GM12878 (cell line): ENCODE data around the gene TFR2. TPM values are rescaled to one million over a fixed set of nuclear protein-coding genes. Genes with fewer than 3 reads are reported as not detected.

Experiments used
- ATAC-seq: fragments of 200-7000 bp; cut with Tn5 transposase; 3 replicates; pipeline ENCODE4 v1.9.1; 2020; ENCODE audit warnings: mild to moderate bottlenecking, moderate library complexity
- BruUV-seq: library from RNA; stranded (reverse); fragments of 400-500 nt; replicated peaks from 2 replicates; lab custom pipeline; 2021; lab: Mats Ljungman, UMichigan
- CTCF ChIA-PET: fragments of 300-600 bp; sonication (Branson Sonifier 250); formaldehyde crosslinking; extraction: SDS; loops from one replicate; lab custom pipeline; 2021; ENCODE audit warnings: inconsistent platforms; lab: Yijun Ruan, JAX
- POLR2A ChIA-PET: fragments of 350-600 bp; formaldehyde crosslinking; extraction: SDS; loops from one replicate; lab custom pipeline; 2021; ENCODE audit warnings: inconsistent platforms; lab: Charles Lee
- RAD21 ChIA-PET: fragments of 300-600 bp; sonication (Branson Sonifier 250); formaldehyde crosslinking; loops from one replicate; lab custom pipeline; 2023; ENCODE audit warnings: antibody characterized with exemption; ENCODE audit not compliant: unreplicated experiment; lab: Charles Lee
- SMC1A ChIA-PET: fragments of 300-600 bp; sonication (Branson Sonifier 250); formaldehyde crosslinking; loops from one replicate; lab custom pipeline; 2023; ENCODE audit not compliant: unreplicated experiment, uncharacterized antibody; lab: Charles Lee
- DNase-seq: peaks from one replicate; pipeline ENCODE4 v3.0.0-alpha.2; 2011; ENCODE audit warnings: low read depth, low spot score
- FAIRE-seq: peaks from 3 replicates; lab custom pipeline; 2011; peaks lifted over from hg19 to GRCh38; lab: Jason Lieb, UNC
- H2AFZ ChIP-seq: 2 replicates; pipeline ENCODE4 v1.6.0; 2011; ENCODE audit warnings: low read depth, low read length, control low read depth; ENCODE audit not compliant: control insufficient read depth
- H3K27ac ChIP-seq: 2 replicates; pipeline ENCODE4 v1.5.1; 2011; ENCODE audit warnings: control low read depth; ENCODE audit not compliant: control insufficient read depth, insufficient read depth
- H3K27me3 ChIP-seq, 2 experiments: replicated peaks in 1 of 2; 2 replicates each; pipeline versions ENCODE4 v1.6.0 to v1.6.1; 2011; ENCODE audit warnings: low read length in 1 of 2; ENCODE audit not compliant: control insufficient read depth in 2 of 2, insufficient read depth in 2 of 2
- H3K36me3 ChIP-seq, 2 experiments: 2 replicates each; pipeline ENCODE4 v1.5.1; 2011; ENCODE audit warnings: low read length in 1 of 2; ENCODE audit not compliant: control insufficient read depth in 2 of 2, insufficient read depth in 2 of 2
- H3K4me1 ChIP-seq: 2 replicates; pipeline ENCODE4 v1.6.1; 2011; ENCODE audit warnings: mild to moderate bottlenecking, low read length, moderate library complexity, mixed read lengths; ENCODE audit not compliant: control insufficient read depth, insufficient read depth
- H3K4me2 ChIP-seq: 2 replicates; pipeline ENCODE4 v1.6.0; 2011; ENCODE audit warnings: control low read depth; ENCODE audit not compliant: control insufficient read depth, insufficient read depth
- H3K4me3 ChIP-seq: fragments of 200-600 bp; sonication (generic); 2 replicates; pipeline ENCODE4 v1.5.1; 2016
- H3K79me2 ChIP-seq: 2 replicates; pipeline ENCODE4 v1.6.0; 2011; ENCODE audit warnings: low read length; ENCODE audit not compliant: control insufficient read depth, insufficient read depth
- H3K9ac ChIP-seq: 2 replicates; pipeline ENCODE4 v1.8.0; 2011; ENCODE audit warnings: low read length, control low read depth, mixed read lengths; ENCODE audit not compliant: control insufficient read depth, insufficient read depth
- H3K9me3 ChIP-seq: replicated peaks from 3 replicates; pipeline ENCODE4 v1.5.1; 2011; ENCODE audit warnings: mild to moderate bottlenecking, low read length; ENCODE audit not compliant: control insufficient read depth, insufficient read depth
- H4K20me1 ChIP-seq: 2 replicates; pipeline ENCODE4 v1.6.0; 2011; ENCODE audit not compliant: control insufficient read depth, insufficient read depth
- ATF7 ChIP-seq: fragments of 450-650 bp; IDR thresholded peaks from 2 replicates; pipeline ENCODE4 v1.6.1; 2016; ENCODE audit warnings: low read depth, mild to moderate bottlenecking
- BMI1 ChIP-seq: fragments of 450-650 bp; IDR thresholded peaks from 2 replicates; pipeline ENCODE4 v1.6.1; 2016; ENCODE audit warnings: mild to moderate bottlenecking, moderate library complexity, borderline replicate concordance
- CHD2 ChIP-seq: IDR thresholded peaks from 2 replicates; pipeline ENCODE4 v1.6.1; 2011; ENCODE audit warnings: low read depth, low read length, improper control_type of control experiment, borderline replicate concordance
- CREB1 ChIP-seq: IDR thresholded peaks from 2 replicates; pipeline ENCODE4 v1.6.1; 2012; ENCODE audit warnings: low read depth, mild to moderate bottlenecking, inconsistent platforms
- NR2C2 ChIP-seq: IDR thresholded peaks from 2 replicates; pipeline ENCODE4 v1.6.1; 2011; ENCODE audit warnings: borderline replicate concordance, low read depth; ENCODE audit not compliant: control insufficient read depth, insufficient read length
- PML ChIP-seq: IDR thresholded peaks from 2 replicates; pipeline ENCODE4 v1.6.1; 2012; ENCODE audit warnings: low read length, inconsistent platforms
- POLR2A ChIP-seq: IDR thresholded peaks from 2 replicates; pipeline ENCODE4 v1.6.1; 2011; ENCODE audit warnings: low read depth, mild to moderate bottlenecking, low read length
- POLR2AphosphoS2 ChIP-seq: IDR thresholded peaks from 2 replicates; pipeline ENCODE4 v1.6.1; 2011; ENCODE audit warnings: low read depth, mild to moderate bottlenecking, low read length, improper control_type of control experiment, moderate library complexity
- POU2F2 ChIP-seq: IDR thresholded peaks from 3 replicates; pipeline ENCODE4 v1.6.1; 2011; ENCODE audit warnings: low read depth, mild to moderate bottlenecking, low read length, borderline replicate concordance
- RAD21 ChIP-seq: IDR thresholded peaks from 2 replicates; pipeline ENCODE4 v1.6.1; 2011; ENCODE audit warnings: mild to moderate bottlenecking, low read depth, low read length, moderate library complexity; ENCODE audit not compliant: insufficient read depth
- SIN3A ChIP-seq: IDR thresholded peaks from 2 replicates; pipeline ENCODE4 v1.6.1; 2012; ENCODE audit warnings: low read depth, low read length, improper control_type of control experiment
- SIX5 ChIP-seq: IDR thresholded peaks from 2 replicates; pipeline ENCODE4 v1.6.1; 2011; ENCODE audit warnings: mild to moderate bottlenecking, low read depth, low read length, moderate library complexity; ENCODE audit not compliant: severe bottlenecking
- TBL1XR1 ChIP-seq: IDR thresholded peaks from 2 replicates; pipeline ENCODE4 v1.6.1; 2012; ENCODE audit warnings: low read depth, low read length, improper control_type of control experiment
- ZNF217 ChIP-seq: fragments of 450-650 bp; IDR thresholded peaks from 2 replicates; pipeline ENCODE4 v1.6.1; 2017; ENCODE audit warnings: antibody characterized with exemption, mild to moderate bottlenecking
- WGBS: methylation state at CpG from one replicate; pipeline ENCODE4 v1.1.6; 2016; ENCODE audit warnings: low lambda C conversion rate; ENCODE audit not compliant: insufficient replicate concordance, insufficient coverage; ENCODE audit errors: missing lambda C conversion rate; 5-methylcytosine and 5-hydroxymethylcytosine counted together
- in situ Hi-C: fragments of 300-500 bp; cut with MboI; formaldehyde crosslinking; loops from 9 replicates; pipeline ENCODE4 v1.14.3; 2018; ENCODE audit warnings: mixed read lengths
- intact Hi-C: fragments of 100-400 bp; cut with micrococcal nuclease; formaldehyde crosslinking; loops from one replicate; pipeline ENCODE4 v1.14.2; 2022; ENCODE audit not compliant: unreplicated experiment
- polyA plus RNA-seq, 11 experiments: library from polyadenylated mRNA; depleted of rRNA in 4 of 11; unstranded in 6 of 11; stranded (reverse) in 5 of 11; fragments of >200 nt; fragmentation: Nextera tagmentation in 4 of 11; fragmentation: Illumina TruSeq in 1 of 11; extraction: Ambion mirVana in 4 of 11; extraction: Trizol in 1 of 11; gene quantifications; 1 replicate in 1 of 11; 2 replicates in 10 of 11; pipeline versions ENCODE4 v1.2.1 to v1.2.3, GENCODE V29; 2011 to 2016; ENCODE audit warnings: inconsistent platforms in 2 of 11, missing spikeins in 2 of 11, low read depth in 1 of 11
- total RNA-seq, 4 experiments: library from RNA; depleted of rRNA in 3 of 4; stranded (reverse); fragments of >200 nt in 3 of 4; fragmentation: Illumina TruSeq in 1 of 4; extraction: Trizol in 1 of 4; gene quantifications; 2 replicates each; pipeline versions ENCODE4 v1.2.1 to v1.2.3, GENCODE V29; 2013 to 2021
- TF ChIP-seq, protein P1 (sequence below): fragments of 450-650 bp; IDR thresholded peaks from 2 replicates; pipeline ENCODE4 v1.6.1; 2017; ENCODE audit warnings: mild to moderate bottlenecking, low read depth, inconsistent platforms; ENCODE audit not compliant: poor library complexity, severe bottlenecking
- TF ChIP-seq, protein P2 (sequence below): fragments of 450-650 bp; IDR thresholded peaks from 2 replicates; pipeline ENCODE4 v1.6.1; 2016; ENCODE audit warnings: mild to moderate bottlenecking, moderate library complexity, borderline replicate concordance

TFR2 gene
- total and polyA plus RNA-seq, 10 of the 15 experiments (the other 5 are each of a cell fraction or from before 2014, with no cell fraction given): 0.30 to 7.2 (median 1.8) TPM

DNA sequence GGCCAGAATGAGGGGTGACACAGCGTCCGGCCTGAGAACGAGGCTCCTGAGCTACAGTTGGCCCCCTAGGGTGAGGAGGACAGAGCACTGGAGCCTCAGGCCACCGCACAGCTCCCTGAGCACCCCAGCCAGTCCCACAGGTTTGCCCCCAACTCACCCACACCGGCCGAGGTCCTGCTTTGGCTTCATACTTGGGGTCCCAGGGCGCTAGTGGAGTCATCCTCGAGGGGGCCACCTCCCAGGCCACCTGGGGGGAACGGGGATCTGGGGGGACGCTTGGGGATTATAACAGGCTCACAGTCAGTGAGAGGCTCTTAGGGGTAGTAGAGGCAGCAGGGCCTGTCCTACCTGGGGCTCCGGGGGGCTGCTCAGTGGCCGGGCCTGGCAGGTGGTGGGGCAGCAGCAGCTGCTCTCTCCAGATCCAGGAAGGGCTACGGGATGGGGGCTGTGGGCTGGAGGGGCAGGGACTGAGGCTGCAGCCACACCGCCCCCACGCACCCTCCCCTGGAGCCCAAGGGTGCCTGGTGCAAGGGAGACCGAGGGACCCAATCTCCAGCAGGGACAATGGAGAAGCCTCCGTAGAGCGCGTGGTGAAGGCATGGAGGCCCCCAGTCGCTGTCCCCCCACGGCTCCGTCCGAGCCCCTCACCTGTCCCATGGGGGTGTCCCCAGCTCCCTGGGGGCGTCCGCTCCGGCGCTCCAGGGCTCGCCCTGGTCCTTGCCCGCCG lies 68.2 kb downstream of the TFR2 start (continued):
- no peak for TF ChIP-seq TBL1XR1
- TF ChIP-seq POLR2A: 0 out of 2 replicates have a peak, but pooled peaks have one; percentile 48

DNA sequence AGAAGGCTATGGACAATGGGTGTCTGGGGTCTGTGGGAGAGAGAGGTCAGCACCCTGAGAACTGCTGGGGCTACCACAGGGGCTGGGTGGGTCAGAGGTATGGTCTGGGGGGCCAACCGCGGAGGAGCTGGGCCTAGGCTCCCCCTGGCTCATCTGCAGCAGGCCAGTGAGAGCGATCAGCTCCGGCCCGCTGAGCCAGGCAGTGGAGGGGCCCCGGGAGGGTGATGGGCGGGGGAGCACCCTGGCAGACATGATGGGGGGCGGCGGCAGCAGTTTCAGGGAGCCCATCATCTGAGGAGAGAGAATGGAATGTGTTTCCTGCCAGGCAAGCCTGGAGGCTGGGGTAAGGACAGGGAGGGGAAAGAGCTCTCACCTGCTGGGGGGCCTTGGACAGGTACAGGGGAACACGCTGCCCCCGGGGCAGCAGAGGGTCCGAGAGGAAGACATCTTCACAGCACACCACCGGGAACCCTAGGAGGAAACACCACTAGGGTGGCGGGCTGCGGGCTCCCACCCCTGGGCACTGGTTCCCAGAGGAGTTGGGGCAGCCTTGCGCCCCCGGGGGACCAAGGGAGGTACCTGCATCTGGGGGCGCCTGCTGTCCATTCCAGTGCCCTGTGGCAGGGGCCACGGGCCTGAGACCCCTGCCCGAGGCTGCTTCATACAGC lies 68.9 kb downstream of the TFR2 start:
- DNase-seq (no peak), ATAC-seq (no peak), FAIRE-seq (no peak)
- Histone ChIP-seq H3K36me3 (peaks cover 0 to 9% of the 10 kb centered on the region in 2 experiments; a peak in 3 of 4 replicates), H3K27ac (no peak overlapping the region), H3K9ac (no peak overlapping the region), H3K9me3 (no peaks in the 10 kb centered on the region), H3K4me3 (no peak overlapping the region), H3K79me2 (no peaks in the 10 kb centered on the region), H3K4me2 (no peak overlapping the region), H4K20me1 (no peaks in the 10 kb centered on the region), H2AFZ (no peak overlapping the region), H3K27me3 (no peaks in the 10 kb centered on the region), H3K4me1 (peaks cover 29% of the 10 kb centered on the region)
- no TSS peak for BruUV-seq
- SMC1A ChIA-PET: no interaction called here
- RAD21 ChIA-PET: no interaction called here
- intact Hi-C loops: no loop called here
- POLR2A ChIA-PET: no interaction called here
- 82% methylated on average over 14 of the region's 20 CpGs for WGBS
- CTCF ChIA-PET: interaction anchor here (0.5 to 0.7 kb wide), 2 partner anchors 12 to 215 kb away, joined by 3 read pairs; no protein-coding TSS in a partner anchor
- in situ Hi-C loops: no loop called here
- TF ChIP-seq PML: no peak
- no peak for TF ChIP-seq BMI1
- TF ChIP-seq ATF7: no peak
- TF ChIP-seq, protein P1, sequence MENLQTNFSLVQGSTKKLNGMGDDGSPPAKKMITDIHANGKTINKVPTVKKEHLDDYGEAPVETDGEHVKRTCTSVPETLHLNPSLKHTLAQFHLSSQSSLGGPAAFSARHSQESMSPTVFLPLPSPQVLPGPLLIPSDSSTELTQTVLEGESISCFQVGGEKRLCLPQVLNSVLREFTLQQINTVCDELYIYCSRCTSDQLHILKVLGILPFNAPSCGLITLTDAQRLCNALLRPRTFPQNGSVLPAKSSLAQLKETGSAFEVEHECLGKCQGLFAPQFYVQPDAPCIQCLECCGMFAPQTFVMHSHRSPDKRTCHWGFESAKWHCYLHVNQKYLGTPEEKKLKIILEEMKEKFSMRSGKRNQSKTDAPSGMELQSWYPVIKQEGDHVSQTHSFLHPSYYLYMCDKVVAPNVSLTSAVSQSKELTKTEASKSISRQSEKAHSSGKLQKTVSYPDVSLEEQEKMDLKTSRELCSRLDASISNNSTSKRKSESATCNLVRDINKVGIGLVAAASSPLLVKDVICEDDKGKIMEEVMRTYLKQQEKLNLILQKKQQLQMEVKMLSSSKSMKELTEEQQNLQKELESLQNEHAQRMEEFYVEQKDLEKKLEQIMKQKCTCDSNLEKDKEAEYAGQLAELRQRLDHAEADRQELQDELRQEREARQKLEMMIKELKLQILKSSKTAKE: no peak
- no peak for TF ChIP-seq SIN3A
- no peak for TF ChIP-seq ZNF217
- TF ChIP-seq RAD21: no peak
- TF ChIP-seq POLR2AphosphoS2: no peak
- TF ChIP-seq CREB1: no peak
- TF ChIP-seq NR2C2: no peak
- TF ChIP-seq, protein P2, sequence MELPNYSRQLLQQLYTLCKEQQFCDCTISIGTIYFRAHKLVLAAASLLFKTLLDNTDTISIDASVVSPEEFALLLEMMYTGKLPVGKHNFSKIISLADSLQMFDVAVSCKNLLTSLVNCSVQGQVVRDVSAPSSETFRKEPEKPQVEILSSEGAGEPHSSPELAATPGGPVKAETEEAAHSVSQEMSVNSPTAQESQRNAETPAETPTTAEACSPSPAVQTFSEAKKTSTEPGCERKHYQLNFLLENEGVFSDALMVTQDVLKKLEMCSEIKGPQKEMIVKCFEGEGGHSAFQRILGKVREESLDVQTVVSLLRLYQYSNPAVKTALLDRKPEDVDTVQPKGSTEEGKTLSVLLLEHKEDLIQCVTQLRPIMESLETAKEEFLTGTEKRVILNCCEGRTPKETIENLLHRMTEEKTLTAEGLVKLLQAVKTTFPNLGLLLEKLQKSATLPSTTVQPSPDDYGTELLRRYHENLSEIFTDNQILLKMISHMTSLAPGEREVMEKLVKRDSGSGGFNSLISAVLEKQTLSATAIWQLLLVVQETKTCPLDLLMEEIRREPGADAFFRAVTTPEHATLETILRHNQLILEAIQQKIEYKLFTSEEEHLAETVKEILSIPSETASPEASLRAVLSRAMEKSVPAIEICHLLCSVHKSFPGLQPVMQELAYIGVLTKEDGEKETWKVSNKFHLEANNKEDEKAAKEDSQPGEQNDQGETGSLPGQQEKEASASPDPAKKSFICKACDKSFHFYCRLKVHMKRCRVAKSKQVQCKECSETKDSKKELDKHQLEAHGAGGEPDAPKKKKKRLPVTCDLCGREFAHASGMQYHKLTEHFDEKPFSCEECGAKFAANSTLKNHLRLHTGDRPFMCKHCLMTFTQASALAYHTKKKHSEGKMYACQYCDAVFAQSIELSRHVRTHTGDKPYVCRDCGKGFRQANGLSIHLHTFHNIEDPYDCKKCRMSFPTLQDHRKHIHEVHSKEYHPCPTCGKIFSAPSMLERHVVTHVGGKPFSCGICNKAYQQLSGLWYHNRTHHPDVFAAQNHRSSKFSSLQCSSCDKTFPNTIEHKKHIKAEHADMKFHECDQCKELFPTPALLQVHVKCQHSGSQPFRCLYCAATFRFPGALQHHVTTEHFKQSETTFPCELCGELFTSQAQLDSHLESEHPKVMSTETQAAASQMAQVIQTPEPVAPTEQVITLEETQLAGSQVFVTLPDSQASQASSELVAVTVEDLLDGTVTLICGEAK: no peak
- no peak for TF ChIP-seq SIX5
- TF ChIP-seq POU2F2: no peak
- no peak for TF ChIP-seq CHD2
